Dermis microvascular lymphatic vessel endothelial cell (primary cell): ENCODE data around the gene CRB1. TPM values are rescaled to one million over a fixed set of nuclear protein-coding genes. Genes with fewer than 3 reads are reported as not detected.

ENCODE experiments used
- DNase-seq, 2 donors: peaks; one replicate each; pipeline versions ENCODE4 v3.0.0 to v3.0.0-alpha.2; 2010; ENCODE audit warnings: low read depth in 2 of 2
- total RNA-seq: library from RNA; depleted of rRNA; stranded (reverse); fragments of >200 nt; gene quantifications from 2 replicates; pipeline ENCODE4 v1.2.1, GENCODE V29; 2014

CRB1 gene
- total RNA-seq, 1 donor from 2014 or later, result under 0.01 TPM

DNA sequence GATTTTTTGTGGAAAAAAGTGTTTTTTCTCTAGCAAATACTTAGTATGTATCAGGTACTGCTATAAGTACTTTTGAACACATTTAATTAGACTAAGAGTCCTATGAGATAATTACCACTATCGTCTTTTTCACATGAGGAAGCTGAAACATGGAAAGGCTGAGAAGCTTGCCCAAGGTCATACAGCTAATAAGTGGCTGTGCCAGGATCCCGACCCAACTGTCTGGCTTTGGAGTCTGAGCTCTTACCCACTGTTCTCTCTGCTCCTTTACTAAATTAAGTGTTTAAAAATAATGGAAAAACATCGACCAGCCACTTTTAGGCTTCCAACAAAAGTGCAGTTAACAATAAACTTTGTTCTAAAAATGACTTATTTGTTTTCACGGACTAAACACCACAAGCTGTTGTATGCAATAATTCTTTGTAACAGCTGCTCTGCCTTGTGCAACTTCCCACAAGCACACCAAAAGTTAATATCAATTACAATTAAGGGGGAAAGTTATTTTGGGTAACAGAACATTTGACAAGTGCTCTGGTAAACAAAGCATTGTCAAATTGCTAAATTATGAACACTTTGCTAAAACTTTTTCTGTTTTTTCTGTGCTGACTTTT lies 75.7 kb downstream of the CRB1 start:
- DNase-seq, result no peak

DNA sequence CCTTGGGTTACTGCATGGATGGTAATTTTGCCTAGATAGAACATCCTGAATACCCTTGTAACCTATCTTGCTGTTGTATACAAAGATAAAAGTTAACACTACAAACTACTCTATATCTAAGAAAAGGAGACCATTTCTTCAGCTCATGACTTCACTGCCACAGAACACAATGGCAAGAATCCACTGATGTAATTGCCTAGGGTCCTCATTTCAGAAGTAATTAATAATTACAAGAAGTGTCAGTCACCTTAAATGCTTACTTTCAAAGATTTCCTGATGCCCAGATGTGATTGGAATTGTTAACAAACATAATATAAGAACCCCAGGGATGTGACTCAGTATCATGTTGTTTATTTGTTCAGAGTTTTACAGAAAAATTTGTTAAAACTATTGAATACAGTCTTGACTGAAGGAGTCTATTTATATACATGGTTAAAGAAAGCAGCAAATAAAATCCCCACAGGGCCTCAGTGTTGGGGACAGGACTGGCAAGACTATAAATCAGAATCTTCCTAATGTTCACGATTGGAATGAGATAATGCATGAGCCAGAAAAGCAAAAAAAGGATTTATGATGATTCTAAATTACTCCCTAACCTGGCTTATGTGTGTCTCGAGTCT lies 83.9 kb downstream of the CRB1 start:
- no peak for DNase-seq

DNA sequence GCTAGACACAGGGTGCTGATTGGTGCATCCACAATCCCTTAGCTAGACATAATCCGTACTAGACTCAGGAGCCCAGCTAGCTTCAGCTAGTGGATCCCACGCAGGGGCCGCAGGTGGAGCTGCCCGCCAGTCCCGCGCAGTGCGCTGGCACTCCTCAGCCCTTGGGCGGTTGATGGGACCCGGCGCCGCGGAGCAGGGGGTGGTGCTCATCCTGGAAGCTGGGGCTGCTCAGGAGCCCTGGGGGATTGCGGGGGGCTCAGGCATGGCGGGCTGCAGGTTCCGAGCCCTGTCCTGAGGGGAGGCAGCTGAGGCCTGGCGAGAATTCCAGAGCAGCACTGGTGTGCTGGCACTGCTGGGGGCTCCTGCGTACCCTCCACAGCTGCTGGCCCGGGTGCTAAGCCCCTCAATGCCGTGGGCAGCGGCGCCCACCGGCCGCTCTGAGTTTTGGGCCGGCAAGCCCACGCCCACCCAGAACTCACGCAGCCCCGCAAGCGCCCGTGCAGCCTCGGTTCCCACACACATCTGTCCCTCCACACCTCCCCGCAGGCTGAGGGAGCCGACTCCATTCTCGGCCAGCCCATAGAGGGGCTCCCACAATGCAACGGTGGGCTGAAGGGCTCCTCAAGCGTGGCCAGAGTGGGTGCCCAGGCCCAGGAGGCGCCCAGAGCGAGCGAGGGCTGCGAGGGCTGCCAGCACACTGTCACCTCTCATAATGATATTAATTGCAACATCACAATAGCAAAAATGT lies 87.4 kb downstream of the CRB1 start:
- no peak for DNase-seq

DNA sequence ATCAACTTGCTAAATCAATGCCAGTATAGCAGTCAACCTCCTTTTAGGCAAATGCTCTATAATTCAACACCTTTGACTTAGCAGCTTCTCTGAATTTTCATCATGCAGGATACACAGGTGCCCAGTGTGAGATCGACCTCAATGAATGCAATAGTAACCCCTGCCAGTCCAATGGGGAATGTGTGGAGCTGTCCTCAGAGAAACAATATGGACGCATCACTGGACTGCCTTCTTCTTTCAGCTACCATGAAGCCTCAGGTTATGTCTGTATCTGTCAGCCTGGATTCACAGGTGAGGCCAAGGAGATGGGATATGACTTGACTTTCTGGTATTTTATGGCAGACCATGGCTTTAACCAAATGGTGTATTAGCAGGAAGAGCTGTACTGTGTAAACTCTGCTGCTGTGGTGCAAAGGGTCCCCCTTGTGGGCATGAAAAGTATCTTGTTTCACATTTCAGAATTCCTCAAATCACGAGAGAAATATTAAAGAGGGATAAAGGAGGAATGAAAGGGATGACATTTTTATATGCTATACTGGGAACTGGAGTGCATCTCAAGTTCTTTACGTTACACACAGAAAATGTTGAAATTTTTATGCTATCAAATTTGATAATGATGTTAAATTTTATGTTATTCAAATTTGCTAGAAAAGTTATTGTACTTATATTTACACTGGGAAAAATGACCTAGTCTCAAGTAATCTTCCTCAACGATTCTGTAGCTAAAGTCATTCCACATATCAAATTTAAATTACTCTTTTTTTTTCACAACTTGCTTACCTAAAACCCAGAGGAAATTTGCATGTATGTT lies 88.9 kb downstream of the CRB1 start:
- peak; percentile 24 to 61 for DNase-seq

DNA sequence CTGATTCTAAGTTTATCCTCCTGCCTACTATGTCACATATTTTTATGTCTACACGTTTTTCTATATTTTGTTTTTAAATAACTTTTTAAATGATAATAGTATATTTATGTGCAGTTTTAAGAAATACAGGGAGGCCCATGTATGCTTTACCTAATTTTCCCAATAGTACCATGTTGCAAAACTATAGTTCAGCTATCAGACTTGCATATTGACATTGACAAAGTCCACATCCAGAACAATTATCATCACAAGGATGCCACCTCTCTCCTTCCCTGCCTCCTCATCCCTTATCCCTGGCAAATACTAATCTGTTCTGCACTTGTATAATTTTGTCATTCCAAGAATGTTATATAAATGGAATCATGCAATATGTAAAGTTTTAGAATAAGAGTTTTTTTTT lies 90.9 kb downstream of the CRB1 start:
- DNase-seq, result no peak

DNA sequence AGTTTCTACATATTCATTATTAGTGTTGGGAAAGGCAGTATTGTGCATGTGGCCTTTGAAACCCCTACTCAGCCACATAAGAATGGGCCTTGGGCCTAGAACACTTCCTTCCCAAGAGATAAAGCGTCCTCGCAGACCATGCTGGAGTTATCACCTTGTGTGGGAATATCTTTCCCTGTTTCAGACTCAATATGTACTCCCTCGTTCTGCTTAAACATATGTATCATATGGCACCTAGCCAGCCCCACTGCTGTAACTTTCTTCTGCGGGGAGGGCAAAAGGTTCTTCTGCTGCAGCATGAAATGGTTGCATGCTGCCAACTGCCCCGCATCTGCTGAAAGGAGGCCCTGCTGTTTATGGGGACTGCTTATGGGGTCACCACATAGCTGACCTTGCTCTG lies 92.0 kb downstream of the CRB1 start:
- DNase-seq, result no peak

DNA sequence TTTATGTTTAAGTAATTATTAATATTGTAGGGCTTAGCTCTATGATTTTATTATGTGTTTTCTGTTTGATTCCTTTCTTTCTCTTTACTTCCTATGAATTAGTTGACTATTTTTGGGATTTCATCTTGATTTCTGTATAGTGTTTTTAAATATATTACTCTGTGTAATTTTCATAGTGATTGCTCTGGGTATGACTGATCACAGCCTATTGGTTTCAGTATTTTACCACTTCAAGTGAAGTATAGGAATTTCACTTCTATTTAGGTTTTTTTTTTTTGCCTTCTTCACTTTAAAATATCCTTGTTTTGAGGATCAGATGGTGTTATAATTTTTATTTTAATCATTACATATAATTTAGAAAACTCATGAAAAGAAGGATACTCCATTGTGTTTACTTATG lies 94.8 kb downstream of the CRB1 start:
- DNase-seq, result no peak

DNA sequence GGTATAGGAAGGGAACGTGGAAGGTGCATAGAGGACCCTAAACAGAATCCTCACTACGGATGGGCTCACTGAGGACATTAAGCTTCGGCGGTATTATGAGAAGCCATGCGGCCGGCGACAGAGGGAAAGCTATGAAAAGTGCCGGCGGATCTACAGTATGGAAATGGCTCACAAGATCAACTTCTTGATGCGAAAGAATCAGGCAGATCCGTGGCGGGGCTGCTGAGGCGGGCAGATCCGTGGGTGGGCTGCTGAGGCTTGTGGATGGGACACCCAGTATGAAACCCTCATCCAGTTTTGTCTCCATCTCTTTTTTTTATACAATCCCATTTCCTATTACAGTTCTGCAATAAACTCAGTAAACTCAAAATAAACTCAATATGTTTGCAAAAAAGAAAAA lies 95.8 kb downstream of the CRB1 start:
- no peak for DNase-seq

DNA sequence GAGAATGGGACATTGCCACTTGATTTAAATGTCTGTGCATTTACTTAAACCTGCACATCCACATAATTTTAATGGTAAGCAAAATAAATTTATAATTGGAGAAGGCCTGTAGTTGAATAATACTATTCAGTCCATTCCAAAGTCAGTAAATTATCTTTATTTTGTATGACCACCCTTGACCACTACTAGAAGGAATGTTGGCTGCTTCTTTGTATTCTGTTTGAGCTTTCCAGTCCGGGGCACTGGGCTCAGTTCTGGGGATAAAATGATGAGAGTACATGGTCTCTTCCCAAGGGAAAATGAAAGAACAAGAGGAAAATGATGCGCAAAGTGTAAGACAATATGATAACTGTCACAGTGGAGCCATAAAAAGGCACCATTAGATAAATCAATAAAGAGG lies 98.9 kb downstream of the CRB1 start:
- no peak for DNase-seq

DNA sequence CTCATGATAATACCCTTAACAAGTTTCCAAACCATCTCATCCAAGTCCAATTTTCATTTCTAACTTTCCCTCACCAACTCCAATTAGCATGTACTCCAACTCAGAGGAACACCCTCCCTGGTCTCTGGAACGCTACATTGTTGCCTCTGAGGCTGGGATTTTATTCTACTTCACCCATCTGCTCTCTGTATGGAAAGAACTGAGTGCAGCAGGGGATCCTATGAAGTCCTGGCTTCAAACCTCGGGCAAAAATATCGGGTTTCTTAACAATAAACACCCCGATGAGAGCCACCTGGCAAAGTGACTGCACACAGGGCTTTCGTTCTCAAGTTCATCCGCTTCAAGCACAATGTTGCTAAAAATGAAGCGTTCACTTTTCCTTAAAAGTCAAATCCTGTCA lies 99.6 kb downstream of the CRB1 start:
- DNase-seq, result no peak

DNA sequence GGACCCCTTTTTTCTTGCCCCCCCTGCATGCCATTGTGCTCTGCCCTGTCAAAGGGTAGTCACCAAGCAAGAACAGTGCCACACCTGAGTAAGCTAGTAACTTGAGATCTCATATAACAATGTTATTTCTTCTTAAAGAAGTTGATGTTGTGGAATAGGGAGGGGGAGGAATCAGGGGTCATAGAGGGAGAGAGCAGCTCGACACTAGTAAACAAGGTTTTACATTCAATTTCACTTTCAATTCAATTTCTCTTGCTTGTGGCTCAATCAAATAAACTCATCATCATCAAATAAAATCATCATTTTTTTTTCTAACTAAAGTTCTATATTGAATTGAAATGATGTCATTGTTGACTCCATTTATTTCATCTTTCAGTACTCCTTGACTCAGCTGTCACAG lies 106.4 kb downstream of the CRB1 start:
- DNase-seq, result no peak

DNA sequence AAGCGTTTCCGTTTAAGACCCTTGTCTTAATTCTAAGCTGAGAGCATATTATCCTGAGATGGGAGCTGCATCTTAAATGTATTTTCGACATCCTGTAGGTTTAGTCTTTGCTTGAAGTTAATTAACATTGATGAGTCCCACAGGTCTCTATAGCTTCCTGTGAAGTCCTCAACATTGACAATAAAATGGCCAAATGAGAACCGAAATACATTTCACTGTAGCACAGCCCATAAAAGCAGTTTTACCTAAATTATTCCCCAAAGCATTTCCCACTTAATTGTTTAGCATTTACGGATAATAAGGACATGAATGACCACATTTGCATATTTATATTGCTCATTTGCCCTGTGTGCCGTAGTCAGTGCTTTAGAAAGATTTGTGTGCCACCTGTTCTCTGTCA lies 116.4 kb downstream of the CRB1 start:
- no peak for DNase-seq

DNA sequence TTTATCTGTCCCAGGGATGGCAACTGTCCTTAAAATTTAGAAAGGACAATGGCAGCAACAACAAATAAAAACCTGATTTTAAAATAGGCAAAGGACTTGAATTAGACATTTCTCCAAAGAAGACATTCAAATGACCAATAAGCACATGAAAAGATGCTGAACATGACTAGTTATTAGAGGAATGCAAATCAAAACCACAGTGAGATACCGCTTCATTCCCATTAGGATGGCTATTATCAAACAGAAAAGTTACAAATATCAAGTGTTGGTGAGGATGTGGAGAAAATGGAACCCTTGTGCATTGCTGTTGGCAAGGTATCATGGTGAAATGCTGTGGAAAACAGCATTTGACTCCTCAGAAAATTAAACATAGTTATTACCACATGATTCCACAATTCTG lies 120.7 kb downstream of the CRB1 start:
- no peak for DNase-seq

DNA sequence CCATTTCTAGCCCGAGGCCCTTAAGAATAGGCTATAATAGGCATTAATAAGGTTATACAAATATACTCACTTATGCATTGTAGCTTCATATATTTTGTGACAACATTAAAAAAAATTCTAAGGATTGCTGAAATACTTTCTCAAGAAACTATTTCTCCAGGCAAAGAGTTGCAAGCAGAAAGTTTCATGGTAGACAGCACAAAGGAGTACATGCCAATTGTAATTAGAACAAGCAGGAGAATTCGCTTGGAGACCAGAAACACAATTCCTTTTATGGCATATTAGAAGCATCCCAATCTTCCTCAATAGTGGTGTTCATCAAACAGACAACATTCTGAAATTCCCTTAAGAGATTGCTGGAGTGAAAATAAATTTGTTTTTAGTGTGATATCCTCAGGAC lies 122.8 kb downstream of the CRB1 start:
- no peak for DNase-seq

DNA sequence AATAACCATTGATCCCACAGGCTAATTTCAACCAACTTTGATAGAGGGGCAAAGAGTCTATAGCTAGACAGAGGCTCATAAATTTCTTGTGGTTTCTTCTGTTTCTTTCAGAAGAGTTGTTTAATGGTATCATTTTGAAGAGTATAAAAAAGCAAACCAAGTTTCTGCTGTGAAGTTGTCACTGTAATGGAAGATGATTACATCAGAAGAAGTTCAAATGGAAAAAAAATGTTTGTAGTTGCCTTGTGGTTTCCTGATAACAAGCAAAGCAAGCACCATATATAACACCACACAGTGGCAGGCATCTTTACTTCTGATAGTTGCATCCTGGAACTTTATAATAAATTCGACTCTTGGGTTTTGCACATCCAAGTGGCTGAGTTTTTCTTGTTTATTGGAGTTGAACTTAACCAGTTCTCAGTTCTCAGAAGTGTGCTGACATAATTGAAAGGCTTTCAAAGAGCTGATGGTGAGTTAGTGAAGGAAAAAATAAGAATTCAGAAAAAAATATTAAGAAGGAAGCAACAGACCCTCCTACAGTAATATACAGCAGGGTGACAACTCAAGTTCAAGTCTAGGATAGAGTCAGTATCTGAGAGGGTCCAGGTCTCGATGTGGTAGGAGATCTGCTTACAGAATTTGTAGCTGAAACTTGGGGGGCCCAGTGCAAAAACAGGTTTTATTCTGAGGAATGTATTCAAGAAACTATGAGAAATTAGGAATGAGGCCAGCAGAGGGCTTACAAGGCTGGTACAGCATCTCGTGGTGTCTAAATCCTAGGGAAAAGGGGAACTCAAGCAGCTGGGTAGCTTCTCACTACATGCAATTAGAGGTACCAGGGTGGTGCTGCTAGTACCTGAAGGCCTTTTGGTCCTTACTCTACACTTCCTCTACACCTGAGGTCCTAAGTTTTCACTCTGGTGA lies 123.5 kb downstream of the CRB1 start:
- DNase-seq, result no peak

DNA sequence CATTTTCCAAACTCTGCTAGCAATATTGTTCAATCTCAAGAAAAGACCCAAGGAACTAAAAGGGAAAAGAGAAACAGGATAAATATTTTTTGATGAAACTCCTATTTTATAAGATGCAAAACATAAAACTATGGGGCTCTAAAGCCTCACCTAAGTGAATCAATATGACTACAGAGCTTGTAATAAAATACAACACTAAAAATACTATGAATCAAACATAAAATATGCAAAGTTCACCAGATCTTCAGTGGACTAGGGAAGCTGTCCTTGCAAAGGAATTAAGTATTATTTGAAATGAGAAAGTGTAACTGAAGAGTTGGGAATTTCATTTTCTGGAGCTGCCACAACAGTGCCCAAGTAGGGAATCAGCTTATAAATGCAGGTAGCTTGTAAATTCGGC lies 124.5 kb downstream of the CRB1 start:
- no peak for DNase-seq

DNA sequence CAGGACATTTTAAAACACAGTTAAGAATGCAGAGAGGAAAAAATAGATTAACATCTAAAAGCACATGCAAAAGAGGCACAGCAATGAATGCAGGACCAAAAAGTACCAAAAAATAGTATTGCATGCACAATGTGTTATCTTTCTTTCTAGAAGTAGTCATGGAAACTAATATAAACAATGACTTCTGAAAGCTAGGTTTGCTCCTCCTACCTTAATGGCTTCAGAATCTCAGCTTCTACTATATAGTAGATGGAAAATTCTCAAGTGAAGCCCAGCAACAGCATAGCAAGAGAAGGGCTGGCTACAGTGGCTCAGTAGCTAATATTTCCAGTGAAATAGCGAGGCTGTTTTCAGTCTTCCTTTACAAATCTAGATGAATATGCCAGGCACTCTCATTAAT lies 125.1 kb downstream of the CRB1 start:
- no peak for DNase-seq

DNA sequence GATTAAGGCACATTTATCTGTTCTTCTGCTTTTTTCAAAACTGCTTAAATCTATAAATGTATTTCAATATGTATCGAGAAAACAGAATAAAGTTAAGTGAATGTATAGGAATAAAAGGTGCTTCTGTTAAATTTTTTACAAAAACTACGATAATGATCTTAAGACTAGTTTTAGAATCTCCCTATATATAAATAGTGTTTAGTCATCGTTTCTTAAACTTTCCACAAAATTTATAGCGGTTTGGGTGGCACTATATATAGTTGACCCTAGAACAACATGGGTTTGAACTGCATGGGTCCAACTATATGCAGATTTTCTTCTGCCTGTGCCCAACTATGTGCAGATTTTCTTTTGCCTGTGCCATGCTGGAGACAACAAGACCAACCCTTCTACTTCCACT lies 125.7 kb downstream of the CRB1 start:
- no peak for DNase-seq

DNA sequence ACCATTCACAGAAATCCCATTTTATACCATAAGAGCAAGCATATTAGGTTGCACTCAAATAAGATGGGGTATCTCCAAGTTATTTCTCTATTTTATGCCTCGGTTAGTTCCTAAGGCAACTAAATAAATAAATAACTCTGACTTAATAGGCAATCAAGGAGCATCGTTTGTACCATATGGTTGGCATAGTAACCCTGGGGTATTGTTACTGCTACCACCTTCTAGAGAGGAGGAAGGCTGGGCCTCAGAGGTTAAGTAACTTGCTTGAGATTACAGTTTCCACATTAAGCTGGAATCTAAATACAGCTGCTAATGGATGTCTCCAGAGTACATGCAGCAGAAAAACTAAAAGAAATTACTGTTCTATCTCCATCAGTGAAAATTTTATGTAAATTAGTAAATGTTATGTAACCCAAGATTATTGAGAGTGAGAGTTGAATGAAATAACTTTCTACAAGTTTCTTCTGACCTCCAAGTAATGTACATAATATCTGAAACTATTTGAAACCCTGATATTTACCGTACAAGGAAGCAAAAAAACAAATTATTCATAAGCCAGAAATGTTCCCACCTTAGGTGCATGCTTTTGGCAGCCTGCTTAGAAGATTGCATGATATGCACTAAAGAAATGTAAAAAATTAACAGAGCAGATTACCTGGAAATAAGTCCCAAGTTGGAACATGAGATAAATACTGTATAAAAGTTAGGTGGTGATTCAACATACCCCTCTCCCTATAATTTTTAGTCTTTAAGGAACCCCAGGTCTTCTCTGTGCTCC lies 127.0 kb downstream of the CRB1 start:
- no peak for DNase-seq

DNA sequence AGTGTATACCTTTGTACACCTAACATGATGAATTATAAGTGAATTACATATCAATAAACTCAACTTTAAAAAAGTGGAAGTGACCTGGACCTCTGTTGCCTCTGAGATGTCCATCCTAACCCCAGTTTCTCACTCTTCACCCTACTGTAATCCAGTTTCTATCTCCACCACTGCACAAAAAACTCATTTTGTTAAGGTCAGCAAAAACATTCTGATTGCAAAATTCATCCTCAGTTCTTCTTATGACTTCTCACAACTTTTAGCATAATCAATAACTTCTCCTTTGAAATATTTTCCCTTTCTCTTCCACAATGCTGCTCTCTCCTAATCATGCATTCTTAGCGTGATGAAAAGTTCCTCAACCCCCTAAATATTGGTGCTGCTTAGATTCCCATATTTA lies 129.8 kb downstream of the CRB1 start:
- no peak for DNase-seq
